Lung microvascular endothelial cell (primary cell): ENCODE measurements around the gene ATF3. TPM values are rescaled to one million over a fixed set of nuclear protein-coding genes. Genes with fewer than 3 reads are reported as not detected.
A peak's percentile ranks its signal among the peaks of the same experiment; 100 is the strongest.

Source experiments
- DNase-seq, 2 donors: peaks; one replicate each; pipeline versions ENCODE4 v3.0.0 to v3.0.0-alpha.2; 2010; ENCODE audit warnings: low read depth in 2 of 2
- total RNA-seq: library from RNA; depleted of rRNA; stranded (reverse); fragments of >200 nt; gene quantifications from 2 replicates; pipeline ENCODE4 v1.2.1, GENCODE V29; 2014

Gene ATF3
- total RNA-seq, 1 donor from 2014 or later = 1.2 TPM

DNA sequence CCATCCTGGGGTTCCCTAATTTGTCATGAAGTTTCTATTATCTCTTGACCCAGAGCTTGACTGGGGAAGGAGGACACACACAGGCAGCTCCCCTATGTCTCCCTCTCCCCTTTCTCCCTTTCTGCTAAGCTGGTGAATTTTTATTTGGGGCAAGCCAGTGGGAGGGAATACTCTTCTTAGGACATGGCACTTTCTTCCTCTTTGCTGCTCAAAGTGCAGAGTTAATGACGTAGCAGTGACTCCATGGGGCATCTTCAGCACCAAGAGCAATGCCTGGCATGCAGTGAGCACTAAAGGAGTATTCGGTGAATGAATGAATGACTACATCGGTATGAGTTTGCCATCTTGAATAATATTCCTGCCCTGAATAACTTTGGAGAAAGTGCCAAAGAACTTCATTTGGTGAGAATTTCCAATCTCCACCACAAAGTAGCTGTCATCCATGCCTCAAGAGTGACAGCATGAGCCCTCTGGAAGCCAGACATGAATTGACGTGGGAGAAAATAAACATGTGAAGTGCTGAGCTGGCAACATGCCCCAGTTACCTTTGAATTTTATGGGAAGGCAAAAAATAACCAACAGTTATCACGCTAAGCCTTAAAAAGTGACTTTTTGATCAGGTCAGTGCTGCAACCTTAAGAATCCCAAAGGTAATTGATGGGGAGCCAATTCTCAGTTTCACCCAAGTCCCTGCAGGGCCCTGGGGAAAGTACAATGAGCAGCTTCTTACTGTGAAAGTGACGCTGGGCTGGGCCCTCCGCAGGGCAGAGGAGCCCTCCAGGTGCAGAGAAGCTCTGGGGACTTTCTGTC lies 22.1 kb upstream of the ATF3 start:
- no peak for DNase-seq

DNA sequence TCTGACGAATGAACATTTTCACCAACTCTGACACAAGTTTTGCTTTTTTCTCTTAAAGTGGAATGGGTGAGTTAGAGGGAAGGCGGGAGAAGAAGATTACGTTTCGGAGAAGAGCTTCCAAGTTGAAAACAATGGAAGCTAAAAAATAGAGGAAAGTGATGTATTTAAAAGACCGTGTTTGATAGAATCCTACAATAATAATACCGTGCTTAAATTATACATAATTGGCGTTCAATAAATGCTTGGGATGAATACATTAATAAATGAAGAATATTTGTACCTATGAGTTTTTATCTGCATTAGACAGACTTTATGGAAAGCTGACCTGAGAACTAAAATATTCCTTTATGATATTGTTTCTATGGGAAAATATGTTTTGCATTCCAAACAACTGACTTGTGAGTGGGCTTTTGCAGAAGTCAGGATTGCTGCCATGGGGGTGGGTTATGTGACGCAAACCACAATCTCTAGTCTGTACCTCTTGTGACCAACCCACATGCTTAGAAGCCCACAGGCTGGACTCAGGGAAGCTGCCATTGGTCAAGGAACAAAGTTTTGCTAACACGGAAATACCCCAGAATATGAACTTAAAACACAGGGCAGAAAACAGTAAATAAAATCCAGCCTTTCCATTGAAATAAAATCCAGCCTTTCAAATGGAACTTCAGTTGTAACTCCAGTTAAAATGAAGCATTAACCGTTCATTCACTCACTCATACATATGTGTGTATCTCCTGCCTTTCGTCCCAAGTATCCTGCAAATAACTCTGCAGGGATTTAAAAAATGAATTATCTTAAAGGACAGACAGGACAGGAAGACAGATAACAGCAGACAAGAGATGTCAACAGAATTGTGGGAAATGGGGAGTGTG lies 21.3 kb upstream of the ATF3 start:
- DNase-seq = no peak

DNA sequence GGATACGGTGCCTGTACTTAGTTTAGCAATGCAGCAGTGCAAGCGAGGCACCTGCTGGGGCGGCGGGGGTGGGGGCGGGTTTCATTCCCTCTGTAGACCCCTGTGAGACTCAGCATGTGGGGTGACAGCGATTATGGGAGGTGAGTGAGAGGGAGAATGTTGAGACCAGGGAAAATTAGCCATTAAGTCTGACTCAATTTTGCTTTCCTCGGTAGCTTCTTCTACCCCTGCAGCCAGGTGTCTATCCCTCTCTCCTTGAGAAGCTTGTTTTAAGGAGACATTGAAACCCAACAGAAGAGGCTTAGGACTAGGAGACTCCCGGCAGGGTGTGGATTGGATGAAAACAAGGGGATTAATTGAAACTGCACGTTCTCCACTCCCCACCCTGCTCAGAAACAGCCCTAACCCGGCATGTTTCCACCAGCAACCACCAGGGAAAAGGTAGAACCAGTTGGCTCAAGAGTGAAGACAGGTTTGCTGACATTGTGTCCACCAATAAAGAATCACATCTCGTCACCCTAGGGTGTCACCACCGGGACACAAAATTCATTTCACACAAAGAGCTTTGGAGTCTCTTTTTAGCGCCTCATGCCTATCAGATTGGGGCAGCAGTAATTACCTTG lies 20.6 kb upstream of the ATF3 start:
- no peak for DNase-seq

DNA sequence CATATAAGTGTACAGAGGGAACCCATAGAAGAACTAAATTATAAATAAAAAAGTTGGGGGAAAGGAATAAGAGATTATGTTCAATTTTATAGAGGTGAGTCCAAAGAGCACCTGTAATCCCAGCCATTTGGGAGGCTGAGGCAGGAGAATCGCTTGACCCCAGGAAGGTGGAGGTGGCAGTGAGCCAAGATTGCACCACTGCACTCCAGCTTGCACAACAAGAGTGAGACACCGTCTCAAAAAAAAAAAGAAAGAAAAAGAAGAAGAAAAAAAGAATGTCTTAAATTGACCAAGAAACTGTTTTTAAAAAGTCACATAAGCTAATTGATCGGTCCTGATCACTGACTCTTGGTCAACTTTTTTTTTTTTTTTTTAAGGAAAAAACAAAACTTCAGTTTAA lies 19.1 kb upstream of the ATF3 start:
- no peak for DNase-seq

DNA sequence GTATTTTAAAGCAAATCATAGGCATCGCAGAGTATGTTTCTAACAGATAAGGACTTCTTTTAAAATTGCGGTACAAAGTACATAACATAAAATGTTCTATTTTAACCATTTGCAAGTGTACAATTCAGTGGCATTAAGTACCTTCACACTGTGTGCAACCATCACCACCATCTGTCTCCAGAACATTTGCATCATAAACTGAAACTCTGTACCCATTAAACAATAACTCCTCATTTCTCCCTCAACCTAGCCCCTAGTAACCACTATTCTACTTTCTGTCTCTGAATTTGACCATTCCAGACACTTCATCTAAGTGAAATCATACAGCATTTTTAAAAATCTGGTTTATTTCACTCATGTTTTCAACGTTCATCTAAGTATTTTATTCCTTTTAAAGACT lies 16.6 kb upstream of the ATF3 start:
- DNase-seq = no peak

DNA sequence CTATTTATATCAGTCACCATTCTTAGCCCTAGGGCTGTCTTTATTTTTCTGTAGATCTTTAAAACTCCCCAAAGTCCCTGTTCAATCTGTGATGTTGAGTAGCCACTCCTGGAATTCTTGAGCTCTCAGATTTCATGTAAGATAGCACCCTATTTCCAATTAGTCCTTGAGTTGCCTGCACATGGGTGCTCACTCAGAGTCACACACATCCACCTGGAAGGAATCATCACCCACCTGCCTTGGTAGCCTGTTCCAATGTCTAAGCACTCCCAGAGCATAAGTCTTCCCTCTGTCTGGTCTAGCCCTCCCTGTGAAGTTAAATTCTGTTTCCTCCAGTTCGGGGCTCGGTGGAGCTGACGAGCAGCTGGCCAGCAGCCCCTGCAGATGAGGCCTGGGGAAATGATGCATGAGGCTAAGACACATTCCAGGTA lies 14.7 kb upstream of the ATF3 start:
- no peak for DNase-seq

DNA sequence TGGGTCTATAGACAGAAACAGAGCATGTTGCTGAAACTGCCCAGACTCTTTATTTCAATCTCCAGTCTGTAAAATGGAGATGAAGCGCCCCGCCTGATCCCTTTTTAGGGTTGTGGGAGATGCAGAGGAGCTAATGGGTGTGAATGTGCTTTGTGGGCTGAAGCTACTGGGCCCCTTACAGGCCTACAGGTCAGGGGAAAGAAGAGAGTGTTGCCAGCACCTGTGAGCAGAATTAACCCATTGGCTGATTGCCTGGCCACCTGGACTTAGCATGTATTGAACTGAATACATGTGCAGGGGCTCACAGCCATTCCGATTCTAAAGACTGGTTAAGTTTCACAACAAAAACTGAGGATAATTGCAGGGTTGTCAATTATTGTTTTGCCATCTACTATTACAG lies 13.9 kb upstream of the ATF3 start:
- no peak for DNase-seq

DNA sequence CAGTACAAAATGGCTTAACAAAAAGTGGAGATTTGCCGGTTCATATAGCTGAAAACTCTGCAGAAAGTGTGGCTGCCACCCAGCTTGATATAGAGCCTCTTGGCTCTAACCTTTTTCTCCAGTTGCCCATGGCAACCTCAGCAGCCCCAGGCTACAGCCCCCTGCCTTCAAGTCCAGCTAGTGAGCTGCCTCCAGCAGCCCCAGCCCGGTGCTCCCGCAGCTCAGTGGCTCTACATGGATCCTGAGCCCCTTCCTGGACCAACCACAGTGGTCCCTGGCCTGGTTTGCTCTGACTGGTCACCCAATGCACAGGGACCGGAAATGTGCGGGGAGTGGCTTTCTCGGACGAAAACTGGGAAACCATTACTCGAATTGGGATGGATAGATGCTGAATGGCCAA lies 13.3 kb upstream of the ATF3 start:
- DNase-seq = no peak

DNA sequence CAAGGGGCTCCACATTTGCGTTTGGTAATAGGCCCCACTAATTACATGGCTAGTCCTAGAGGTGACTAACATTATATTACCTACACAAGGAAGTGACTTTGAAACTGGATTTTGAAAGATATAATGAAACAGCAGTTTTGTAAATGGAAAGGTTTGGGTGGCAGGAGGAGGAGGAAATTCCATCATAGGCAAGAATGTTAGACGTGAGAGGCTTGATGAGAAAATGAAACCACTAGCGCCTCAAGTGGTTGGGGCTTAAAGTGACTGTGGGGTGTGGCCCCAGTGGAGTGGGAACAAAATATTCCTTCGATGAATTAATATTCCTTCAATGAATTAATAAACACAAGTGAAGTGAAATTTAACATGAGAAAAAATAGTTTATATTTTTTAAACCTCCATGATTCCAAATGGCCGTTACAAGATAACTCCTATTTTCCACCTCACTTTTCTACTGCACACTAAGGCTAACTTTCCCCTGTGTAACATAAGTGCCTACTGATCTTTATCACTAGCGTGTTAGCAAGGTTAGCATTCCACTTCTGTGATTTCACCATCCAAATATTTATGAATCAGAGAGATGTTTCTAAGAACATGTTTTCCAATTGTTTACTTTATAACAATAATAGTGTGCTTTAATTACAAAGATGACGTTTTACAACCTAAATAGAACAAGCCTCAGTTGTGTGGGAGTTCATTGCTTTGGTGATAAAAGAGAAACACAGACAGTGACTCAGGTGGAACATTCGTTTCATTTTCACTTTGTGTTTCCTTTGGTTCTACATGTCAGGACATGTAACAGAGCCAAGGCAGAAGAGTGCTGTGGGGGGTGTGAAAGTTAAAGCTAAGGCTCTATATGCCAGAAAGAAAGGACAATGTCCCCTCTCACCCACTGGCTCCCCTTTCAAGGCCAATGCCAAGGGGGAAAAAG lies 12.5 kb upstream of the ATF3 start:
- peak; percentile 97 to 99 for DNase-seq

DNA sequence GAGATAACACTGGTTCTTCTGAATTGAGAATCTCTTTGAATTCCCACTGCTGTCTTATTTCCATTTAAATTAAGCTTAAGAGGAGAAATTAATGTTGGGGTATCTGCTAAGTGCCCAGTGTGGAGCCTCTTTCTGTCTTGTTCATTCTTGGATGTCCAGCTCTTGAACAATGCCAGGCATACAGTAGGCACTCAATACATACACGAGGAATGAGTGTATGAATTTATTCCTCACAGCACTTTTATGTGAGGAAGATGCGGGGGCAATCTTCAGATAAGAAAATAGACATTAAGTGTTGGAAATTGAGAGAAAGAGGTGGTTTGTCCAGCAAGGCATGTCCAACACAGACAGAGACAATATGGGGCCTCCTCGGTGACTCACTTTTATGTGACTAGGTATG lies 11.8 kb upstream of the ATF3 start:
- no peak for DNase-seq

DNA sequence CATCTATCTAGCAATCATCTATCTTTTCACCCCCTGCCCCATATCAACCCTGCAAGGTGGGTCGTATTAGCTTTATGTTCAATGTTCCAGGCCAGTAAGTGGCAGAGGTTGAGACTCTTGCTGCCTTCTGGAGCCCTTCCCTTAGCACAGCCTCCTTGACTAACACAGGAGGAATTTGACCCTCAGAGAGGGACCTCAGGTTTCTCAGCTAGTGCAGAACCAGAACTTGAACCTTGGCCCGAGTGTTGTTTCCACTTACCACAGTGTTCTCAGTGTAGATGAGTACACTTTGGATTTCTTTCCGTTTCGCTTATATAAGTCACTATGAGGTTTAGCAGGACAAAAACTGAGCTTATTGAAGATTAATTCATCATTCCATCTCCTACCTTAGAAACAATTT lies 11.1 kb upstream of the ATF3 start:
- no peak for DNase-seq

DNA sequence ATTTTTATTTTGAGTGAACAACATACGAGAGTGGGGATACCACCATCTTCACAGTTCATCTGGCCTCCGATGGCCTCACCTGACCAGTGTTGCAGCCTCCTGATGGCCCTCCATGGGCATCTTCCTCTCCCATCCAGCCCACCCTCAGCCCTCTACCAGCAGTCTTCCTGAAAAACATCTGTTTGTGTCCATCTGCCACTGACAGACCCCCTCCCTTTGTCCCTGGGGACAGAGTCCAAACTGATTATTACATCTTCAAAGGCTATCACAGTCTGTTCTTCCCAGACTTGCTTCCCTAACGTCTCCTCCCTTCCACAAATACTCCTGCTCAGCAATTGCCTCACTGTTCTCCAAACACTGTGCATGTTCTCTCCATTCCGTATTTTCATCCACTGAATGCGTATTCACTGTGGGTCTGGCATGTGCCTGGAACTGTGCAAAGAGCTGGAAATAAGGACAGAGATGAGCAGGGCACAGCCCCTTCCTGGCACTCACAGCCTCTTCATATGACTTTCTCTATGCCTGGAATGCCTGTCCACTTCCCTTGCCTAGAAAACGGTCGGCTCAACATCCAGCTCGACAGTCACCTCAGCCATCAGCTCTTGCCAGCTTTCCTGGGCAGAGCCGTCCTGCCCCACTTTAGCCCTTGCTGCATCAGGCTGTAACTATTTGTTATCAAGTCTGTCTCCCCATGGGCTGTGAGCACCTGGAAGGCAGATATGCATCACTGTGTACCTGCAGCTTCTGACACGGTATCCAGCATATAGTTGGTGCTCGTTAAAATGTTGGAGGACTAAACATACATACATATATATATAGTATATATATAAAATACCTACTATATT lies 8.3 kb upstream of the ATF3 start:
- DNase-seq = no peak

DNA sequence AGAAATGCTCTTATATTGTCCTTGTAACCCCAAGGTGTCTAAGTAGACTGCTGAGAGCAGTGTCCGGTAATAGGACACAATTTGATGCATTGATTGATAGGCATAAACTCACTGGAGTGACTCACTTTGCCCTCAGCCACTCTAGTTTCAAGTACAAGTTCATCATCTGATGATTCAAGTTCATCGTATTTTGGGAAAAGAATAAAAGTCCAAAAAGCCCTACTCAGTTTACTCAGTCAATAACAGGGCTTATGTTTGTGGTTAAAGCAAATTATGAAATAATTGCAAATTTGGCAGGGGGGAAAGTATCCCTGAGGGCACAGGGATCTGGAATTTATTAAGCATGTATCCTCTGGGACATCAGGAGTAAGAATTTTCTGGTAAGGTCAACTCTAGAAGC lies 7.6 kb upstream of the ATF3 start:
- no peak for DNase-seq

DNA sequence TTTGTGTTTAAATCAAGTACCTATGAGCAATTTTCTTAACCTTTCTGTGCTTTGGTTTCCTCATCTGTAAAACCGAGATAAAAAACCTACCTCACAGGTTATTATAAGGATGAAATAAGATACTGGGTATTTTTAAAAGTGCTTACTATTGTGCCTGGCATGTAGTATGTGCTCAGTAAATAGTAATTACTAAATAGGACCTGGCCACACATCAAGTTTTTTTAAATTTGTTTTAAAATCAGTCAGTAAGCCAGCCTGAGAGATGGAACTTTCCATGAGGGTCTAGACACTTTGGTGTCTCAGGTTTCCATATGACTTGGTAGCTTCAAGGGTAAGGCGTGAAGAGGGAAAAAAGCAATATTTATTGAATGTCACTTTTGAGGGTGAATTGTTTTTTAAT lies 7.0 kb upstream of the ATF3 start:
- no peak for DNase-seq

DNA sequence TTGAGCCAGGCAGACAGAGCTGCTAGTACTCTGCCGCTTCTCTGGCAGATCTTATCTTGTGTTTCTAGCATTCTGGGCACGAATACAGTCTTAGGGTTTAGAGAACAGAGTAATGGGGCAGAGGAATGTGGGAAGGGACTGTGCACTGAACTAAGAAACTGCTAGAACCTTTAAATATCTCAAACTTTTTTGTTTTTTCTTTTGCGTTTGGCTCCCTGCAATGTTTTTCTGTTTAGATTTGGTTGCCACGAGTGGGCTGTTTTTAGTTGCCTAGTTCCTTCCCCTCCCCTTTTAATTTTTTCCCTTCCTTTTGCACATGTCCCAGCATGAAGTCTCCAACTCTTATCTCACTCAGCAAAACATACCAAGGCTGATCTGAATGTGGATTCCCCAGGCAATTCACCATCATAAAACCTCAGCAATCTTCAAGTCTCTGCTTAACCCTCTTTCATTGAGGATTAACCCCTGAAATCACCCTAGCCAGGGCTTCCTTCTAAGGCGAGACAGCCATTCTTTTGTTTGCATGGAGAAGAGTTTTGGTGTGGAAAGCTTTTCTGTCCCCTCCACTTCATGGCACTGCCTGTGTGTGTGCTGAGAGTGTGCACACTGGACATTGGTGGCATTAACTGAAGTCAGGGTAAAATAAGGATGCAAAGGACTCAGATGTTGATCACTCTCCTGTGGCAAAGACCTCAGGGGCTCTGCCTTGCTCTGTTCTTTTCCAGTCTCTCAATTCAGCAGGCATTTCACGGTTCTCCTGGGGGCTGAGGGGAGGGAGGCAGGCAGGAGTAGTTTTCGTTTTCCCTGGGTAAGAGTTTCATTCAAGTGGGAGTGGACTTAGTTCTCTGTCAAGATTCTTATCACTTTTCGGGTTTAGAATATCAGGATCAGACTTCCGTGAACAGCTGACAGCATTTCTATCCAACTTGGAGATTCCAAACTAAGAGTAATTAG lies 2.8 kb upstream of the ATF3 start:
- DNase-seq = no peak

DNA sequence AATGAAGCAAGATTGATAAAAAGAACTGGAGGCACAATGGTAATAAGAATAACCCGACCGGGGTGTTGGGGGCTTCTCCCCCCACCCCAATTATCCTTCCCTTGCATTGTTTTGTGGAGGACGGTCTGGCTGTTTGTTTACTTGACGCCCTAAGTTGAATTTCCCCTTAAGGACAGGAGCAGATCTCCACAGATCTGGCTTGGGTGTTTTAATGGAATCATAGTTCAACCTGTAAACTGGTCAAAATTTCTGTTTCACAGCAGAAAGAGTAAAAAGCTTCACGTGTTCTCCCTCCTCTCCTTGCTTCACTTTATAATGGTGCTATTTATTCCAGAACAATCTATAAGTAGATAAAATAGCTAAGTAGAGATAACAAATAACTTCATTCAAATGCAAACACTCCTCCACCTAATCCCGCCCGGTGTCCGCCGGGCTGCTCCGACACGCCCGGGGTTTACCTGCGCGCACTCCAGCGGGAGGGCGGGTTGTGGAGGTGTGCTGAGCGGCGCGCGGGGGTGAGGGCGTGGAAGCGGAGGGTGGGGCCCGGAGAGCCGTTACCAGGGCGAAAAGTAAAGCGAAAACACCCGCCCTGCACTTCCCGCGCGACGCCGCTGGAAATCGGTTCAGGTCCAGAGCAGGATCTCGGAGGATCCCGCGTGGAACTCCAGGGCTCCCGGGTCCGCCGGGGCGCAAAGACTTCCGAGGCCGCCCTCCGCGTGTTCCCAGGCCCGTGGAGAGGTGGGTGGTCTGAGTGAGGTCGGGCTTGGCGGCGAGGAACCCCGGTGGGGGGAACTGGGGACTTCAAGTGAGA lies 2.0 kb upstream of the ATF3 start:
- peak in 1 of 2 donors; percentile 52 for DNase-seq

DNA sequence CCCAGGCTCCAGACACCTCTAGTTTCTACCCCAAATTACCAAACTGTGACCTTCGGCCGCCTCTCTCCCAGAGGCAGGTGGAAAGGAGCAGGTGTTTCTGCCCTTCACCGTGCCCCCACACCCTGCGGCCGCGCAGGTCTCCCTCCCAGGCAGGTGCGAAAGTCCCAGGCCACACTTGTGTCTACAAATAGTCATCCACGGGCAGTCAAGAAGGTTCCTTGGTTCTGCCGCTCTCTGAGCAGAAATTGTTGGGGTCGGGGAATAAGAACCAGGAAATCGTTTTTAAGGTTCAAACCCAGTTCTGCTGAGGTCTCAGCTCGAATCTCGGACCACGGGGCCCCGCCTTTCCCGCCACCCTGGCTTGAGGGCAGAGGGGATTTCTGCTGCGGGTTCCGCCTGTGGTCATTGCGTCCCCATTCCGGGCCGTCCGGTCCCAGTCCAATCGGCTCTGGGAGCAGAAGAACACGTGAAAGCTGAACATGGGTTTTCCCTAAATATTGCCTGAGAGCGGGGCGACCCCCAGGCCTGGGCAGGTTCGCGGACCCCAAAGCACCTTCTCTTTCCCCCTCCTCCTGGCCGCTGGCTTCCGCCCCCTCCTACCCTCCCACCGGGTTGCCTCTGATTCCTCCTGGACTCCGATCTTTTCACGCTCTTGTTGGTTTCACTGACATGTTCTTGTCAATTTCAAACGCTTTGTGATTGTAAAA lies 1.2 kb upstream of the ATF3 start:
- peak in 1 of 2 donors; percentile 45 for DNase-seq
